Activated naive CD8-positive, alpha-beta T cell treated with anti-CD3 and anti-CD28 coated beads, Interleukin-2, amount 50 U/mL, for 24 hours (primary cell): Measurements from ENCODE around the gene CTNND1.

ENCODE experiments used
- ATAC-seq: fragments of 150-1000 bp; cut with Tn5 transposase; one replicate; pipeline ENCODE4 v1.10.0; 2021
- DNase-seq: peaks from one replicate; pipeline ENCODE4 v3.0.0; 2021
- H3K27ac Mint-ChIP-seq: one replicate; pipeline ENCODE4 v1.8.0; 2021; ENCODE audit warnings: mild to moderate bottlenecking, mixed read lengths
- H3K27me3 Mint-ChIP-seq: one replicate; pipeline ENCODE4 v1.8.0; 2021; ENCODE audit warnings: mixed read lengths
- H3K36me3 Mint-ChIP-seq: one replicate; pipeline ENCODE4 v1.8.0; 2021; ENCODE audit warnings: low read depth, mixed read lengths
- H3K4me1 Mint-ChIP-seq: one replicate; pipeline ENCODE4 v1.8.0; 2021; ENCODE audit warnings: mixed read lengths
- H3K4me3 Mint-ChIP-seq: one replicate; pipeline ENCODE4 v1.8.0; 2021; ENCODE audit warnings: mild to moderate bottlenecking, moderate library complexity, mixed read lengths
- H3K9me3 Mint-ChIP-seq: one replicate; pipeline ENCODE4 v1.8.0; 2021; ENCODE audit warnings: mixed read lengths

CTNND1 gene

GRCh38 chr11:57792870-57793269 lies 31.3 kb downstream of the CTNND1 start:
- Mint-ChIP-seq H3K9me3 (no peaks in the 10 kb centered on the region), H3K4me3 (peak overlapping the region; percentile 70), H3K27ac (peak overlapping the region; percentile 92), H3K27me3 (peaks cover 3% of the 10 kb centered on the region), H3K36me3 (peaks cover 11% of the 10 kb centered on the region), H3K4me1 (peaks cover 36% of the 10 kb centered on the region)
- ATAC-seq (no peak), DNase-seq (no peak)

- Mint-ChIP-seq H3K27ac (peak overlapping the region; percentile 92), H3K4me1 (peaks cover 39% of the 10 kb centered on the region), H3K9me3 (no peaks in the 10 kb centered on the region), H3K27me3 (peaks cover 3% of the 10 kb centered on the region), H3K4me3 (peak overlapping the region; percentile 70), H3K36me3 (peaks cover 11% of the 10 kb centered on the region)
- DNase-seq (no peak), ATAC-seq (no peak)
Measured at GRCh38 chr11:57793351-57794115, 31.9 kb downstream of the CTNND1 start.

- Mint-ChIP-seq H3K27me3 (no peaks in the 10 kb centered on the region), H3K4me1 (peaks cover 27% of the 10 kb centered on the region), H3K36me3 (peaks cover 10% of the 10 kb centered on the region), H3K4me3 (no peak overlapping the region), H3K9me3 (no peaks in the 10 kb centered on the region), H3K27ac (peak overlapping the region; percentile 70)
- DNase-seq: no peak
- peak; percentile 15 for ATAC-seq
Measured at GRCh38 chr11:57798905-57799559, 37.4 kb downstream of the CTNND1 start.

- Mint-ChIP-seq H3K9me3 (no peaks in the 10 kb centered on the region), H3K36me3 (peaks cover 12% of the 10 kb centered on the region), H3K27me3 (no peaks in the 10 kb centered on the region), H3K27ac (peak overlapping the region; percentile 55), H3K4me1 (peaks cover 24% of the 10 kb centered on the region), H3K4me3 (no peak overlapping the region)
- DNase-seq (no peak), ATAC-seq (peak; percentile 85)
Measured at GRCh38 chr11:57800444-57801182, 39.0 kb downstream of the CTNND1 start.

GRCh38 chr11:57801183-57801485 lies 39.5 kb downstream of the CTNND1 start:
- H3K9me3 Mint-ChIP-seq: no peaks in the 10 kb centered on the region
- H3K27ac Mint-ChIP-seq: peak overlapping the region; percentile 55
- peaks cover 24% of the 10 kb centered on the region for H3K4me1 Mint-ChIP-seq
- H3K36me3 Mint-ChIP-seq: peaks cover 10% of the 10 kb centered on the region
- DNase-seq: no peak
- ATAC-seq: no peak
- no peak overlapping the region for H3K4me3 Mint-ChIP-seq
- no peaks in the 10 kb centered on the region for H3K27me3 Mint-ChIP-seq

GRCh38 chr11:57802411-57802810 lies 40.8 kb downstream of the CTNND1 start:
- H3K4me3 Mint-ChIP-seq: no peak overlapping the region
- H3K27me3 Mint-ChIP-seq: no peaks in the 10 kb centered on the region
- no peak overlapping the region for H3K27ac Mint-ChIP-seq
- DNase-seq (no peak), ATAC-seq (no peak)
- H3K36me3 Mint-ChIP-seq: peaks cover 9% of the 10 kb centered on the region
- peaks cover 24% of the 10 kb centered on the region for H3K4me1 Mint-ChIP-seq
- no peaks in the 10 kb centered on the region for H3K9me3 Mint-ChIP-seq

GRCh38 chr11:57804466-57804865 lies 42.9 kb downstream of the CTNND1 start:
- Mint-ChIP-seq H3K4me1 (peaks cover 12% of the 10 kb centered on the region), H3K36me3 (peaks cover 16% of the 10 kb centered on the region), H3K9me3 (no peaks in the 10 kb centered on the region), H3K27me3 (no peaks in the 10 kb centered on the region), H3K4me3 (no peak overlapping the region), H3K27ac (no peak overlapping the region)
- DNase-seq (no peak), ATAC-seq (no peak)

- H3K27ac Mint-ChIP-seq: no peak overlapping the region
- DNase-seq (no peak), ATAC-seq (no peak)
- no peaks in the 10 kb centered on the region for H3K9me3 Mint-ChIP-seq
- peaks cover 7% of the 10 kb centered on the region for H3K4me1 Mint-ChIP-seq
- H3K4me3 Mint-ChIP-seq: no peak overlapping the region
- H3K36me3 Mint-ChIP-seq: peaks cover 16% of the 10 kb centered on the region
- H3K27me3 Mint-ChIP-seq: no peaks in the 10 kb centered on the region
Measured at GRCh38 chr11:57805780-57806179, 44.2 kb downstream of the CTNND1 start.

- no peak for DNase-seq
- H3K4me3 Mint-ChIP-seq: no peak overlapping the region
- H3K4me1 Mint-ChIP-seq: peaks cover 6% of the 10 kb centered on the region
- H3K27me3 Mint-ChIP-seq: no peaks in the 10 kb centered on the region
- H3K9me3 Mint-ChIP-seq: no peaks in the 10 kb centered on the region
- no peak overlapping the region for H3K27ac Mint-ChIP-seq
- peaks cover 16% of the 10 kb centered on the region for H3K36me3 Mint-ChIP-seq
- no peak for ATAC-seq
Measured at GRCh38 chr11:57812634-57813033, 51.0 kb downstream of the CTNND1 start.

GRCh38 chr11:57815476-57815875 lies 53.9 kb downstream of the CTNND1 start:
- Mint-ChIP-seq H3K36me3 (peaks cover 10% of the 10 kb centered on the region), H3K27me3 (no peaks in the 10 kb centered on the region), H3K4me3 (no peak overlapping the region), H3K9me3 (no peaks in the 10 kb centered on the region), H3K27ac (peak overlapping the region; percentile 30), H3K4me1 (peaks cover 6% of the 10 kb centered on the region)
- ATAC-seq (peak; percentile 28), DNase-seq (no peak)

GRCh38 chr11:57815877-57816276 lies 54.3 kb downstream of the CTNND1 start:
- Mint-ChIP-seq H3K4me1 (peaks cover 6% of the 10 kb centered on the region), H3K9me3 (no peaks in the 10 kb centered on the region), H3K4me3 (no peak overlapping the region), H3K27ac (peak overlapping the region; percentile 30), H3K27me3 (no peaks in the 10 kb centered on the region), H3K36me3 (peaks cover 10% of the 10 kb centered on the region)
- ATAC-seq (no peak), DNase-seq (no peak)

- ATAC-seq (no peak), DNase-seq (no peak)
- Mint-ChIP-seq H3K4me1 (peaks cover 6% of the 10 kb centered on the region), H3K27me3 (no peaks in the 10 kb centered on the region), H3K36me3 (peaks cover 6% of the 10 kb centered on the region), H3K9me3 (no peaks in the 10 kb centered on the region), H3K27ac (no peak overlapping the region), H3K4me3 (no peak overlapping the region)
Measured at GRCh38 chr11:57818812-57819211, 57.2 kb downstream of the CTNND1 start.

- Mint-ChIP-seq H3K36me3 (peaks cover 6% of the 10 kb centered on the region), H3K4me1 (peaks cover 6% of the 10 kb centered on the region), H3K9me3 (no peaks in the 10 kb centered on the region), H3K4me3 (no peak overlapping the region), H3K27me3 (no peaks in the 10 kb centered on the region), H3K27ac (no peak overlapping the region)
- DNase-seq: no peak
- ATAC-seq: no peak
Measured at GRCh38 chr11:57819252-57819979, 57.8 kb downstream of the CTNND1 start.

- no peaks in the 10 kb centered on the region for H3K9me3 Mint-ChIP-seq
- DNase-seq (no peak), ATAC-seq (no peak)
- H3K4me1 Mint-ChIP-seq: no peaks in the 10 kb centered on the region
- no peak overlapping the region for H3K27ac Mint-ChIP-seq
- H3K4me3 Mint-ChIP-seq: no peak overlapping the region
- H3K36me3 Mint-ChIP-seq: no peaks in the 10 kb centered on the region
- H3K27me3 Mint-ChIP-seq: peaks cover 9% of the 10 kb centered on the region
Measured at GRCh38 chr11:57823859-57824258, 62.3 kb downstream of the CTNND1 start.
